ENCODE measurements around the gene SMOC2.
"Not testable (repeated sequence)": the region's sequence is repeated elsewhere in the genome, so short reads cannot be mapped to it uniquely, and the experiment has no call there.

SMOC2 gene

GRCh38 chr6:168546151-168546550 lies 105.2 kb downstream of the SMOC2 start:
- no peak for DNase-seq

DNA sequence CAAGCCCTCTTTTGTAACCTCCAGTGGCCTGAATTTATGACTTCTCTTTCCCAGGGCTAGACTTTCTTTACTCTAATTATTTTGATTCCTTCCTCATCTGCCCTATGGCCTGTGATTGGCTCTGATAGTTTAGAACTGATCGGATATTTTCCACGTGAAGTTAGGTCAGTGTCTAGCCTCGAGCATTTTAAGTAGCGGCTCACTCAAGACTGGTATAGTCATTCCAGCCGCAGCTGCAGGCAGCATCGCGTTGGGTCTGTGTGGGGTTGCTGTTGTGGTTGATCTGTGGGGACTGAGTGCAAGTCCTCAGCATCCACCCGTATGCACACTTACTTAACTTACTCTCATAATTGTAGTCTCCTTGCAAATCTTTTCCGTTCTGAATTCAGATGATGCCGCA lies 105.7 kb downstream of the SMOC2 start:
- no peak for DNase-seq

GRCh38 chr6:168550326-168550725 lies 109.3 kb downstream of the SMOC2 start:
- DNase-seq = no peak

- no peak for DNase-seq
Observed at GRCh38 chr6:168554472-168554871, 113.5 kb downstream of the SMOC2 start.

DNA sequence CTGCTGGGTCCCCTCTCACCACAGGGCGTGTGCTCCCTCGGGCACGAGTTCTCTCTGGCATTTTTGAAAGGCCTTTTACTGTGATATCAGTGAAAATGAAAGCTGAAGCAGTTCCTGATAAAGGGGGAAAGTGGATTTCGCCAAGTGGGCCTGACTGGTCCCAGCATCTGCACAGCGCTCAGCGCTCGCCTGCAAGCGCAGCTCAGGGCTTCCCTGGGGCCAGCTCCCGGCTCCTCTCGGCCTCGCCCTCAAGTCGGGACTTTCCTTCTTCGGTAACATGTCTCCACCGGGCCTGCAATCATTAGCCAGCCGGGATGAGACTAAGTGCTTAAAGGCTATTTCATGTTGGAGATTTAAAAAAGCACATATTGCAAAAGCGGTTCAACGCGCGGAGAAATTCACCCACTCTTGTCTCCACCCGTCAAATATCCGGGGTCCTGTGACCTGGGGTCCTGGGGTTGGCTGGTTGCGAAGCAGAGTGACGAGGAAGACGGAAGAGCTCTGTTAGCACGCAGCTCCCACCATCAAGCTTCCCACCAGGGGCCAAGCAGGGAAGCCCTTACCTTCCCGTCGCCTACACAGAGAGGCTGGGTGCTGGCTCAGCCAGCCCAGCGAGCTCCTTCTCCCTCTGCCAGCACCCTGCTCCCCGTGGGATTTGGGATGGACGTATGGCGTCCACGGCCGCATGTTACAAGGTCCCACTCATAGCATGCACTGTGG lies 114.1 kb downstream of the SMOC2 start:
- DNase-seq = no peak

GRCh38 chr6:168555618-168556273 lies 114.8 kb downstream of the SMOC2 start:
- no peak for DNase-seq

DNA sequence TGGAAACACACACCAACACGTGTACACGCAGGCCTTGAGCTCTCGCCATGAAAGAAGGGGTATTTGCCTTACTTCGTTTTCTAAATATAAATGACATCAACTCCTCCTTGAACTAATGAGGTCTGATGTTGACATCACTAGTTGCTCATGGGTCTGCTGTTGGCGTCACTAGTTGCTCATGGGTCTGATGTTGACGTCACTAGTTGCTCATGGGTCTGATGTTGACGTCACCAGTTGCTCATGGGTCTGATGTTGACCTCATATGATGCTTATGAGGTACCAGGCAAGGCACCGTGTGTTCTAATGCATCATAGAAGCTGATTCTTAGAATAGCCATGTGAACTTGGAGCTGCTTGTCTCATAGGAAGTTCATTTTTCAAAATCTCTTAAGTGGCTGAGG lies 116.5 kb downstream of the SMOC2 start:
- no peak for DNase-seq

DNA sequence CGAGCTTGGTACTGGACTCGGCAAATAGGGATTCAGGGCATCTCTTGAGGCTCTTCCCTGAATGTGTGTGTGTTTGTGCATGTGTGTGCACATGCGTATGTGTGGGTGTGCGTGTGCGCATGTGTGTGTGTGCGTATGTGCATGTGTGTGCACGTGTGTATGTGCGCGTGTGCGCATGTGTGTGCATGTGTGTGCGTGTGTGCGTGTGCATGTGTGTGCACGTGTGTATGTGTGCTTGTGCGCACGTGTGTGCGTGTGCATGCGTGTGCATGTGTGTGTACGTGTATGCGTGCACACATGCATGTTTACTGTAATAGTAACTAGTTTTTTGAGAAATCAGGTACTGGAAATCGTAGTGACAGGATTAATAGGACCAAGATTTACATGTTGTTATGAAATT lies 117.7 kb downstream of the SMOC2 start:
- no peak for DNase-seq

DNA sequence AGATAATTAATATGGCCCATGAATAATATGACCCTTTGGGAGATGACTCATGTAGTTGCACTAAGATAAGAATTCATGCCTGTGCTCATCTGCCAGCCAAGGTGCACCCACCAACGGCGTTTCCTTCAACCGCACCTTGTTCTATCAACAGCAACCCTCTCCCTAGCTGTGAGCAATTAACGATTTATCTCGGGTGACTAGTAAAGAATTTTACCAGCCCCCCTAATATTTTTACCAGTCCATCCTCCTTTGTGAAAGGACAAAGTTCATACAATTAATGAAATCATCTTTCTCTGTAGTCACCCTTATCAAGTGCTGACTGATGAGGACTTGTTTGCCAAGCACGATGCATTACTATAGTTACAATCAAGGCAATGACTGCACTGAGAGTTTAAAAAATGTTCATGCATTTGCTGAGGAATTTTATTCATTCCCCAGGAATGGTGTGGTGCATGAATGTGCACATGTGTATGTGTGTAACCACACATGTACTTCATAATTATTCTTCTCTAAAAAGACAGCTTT lies 118.7 kb downstream of the SMOC2 start:
- DNase-seq = no peak

- no peak for DNase-seq
Observed at GRCh38 chr6:168560126-168560525, 119.1 kb downstream of the SMOC2 start.

GRCh38 chr6:168562576-168563151 lies 121.7 kb downstream of the SMOC2 start:
- DNase-seq = no peak

DNA sequence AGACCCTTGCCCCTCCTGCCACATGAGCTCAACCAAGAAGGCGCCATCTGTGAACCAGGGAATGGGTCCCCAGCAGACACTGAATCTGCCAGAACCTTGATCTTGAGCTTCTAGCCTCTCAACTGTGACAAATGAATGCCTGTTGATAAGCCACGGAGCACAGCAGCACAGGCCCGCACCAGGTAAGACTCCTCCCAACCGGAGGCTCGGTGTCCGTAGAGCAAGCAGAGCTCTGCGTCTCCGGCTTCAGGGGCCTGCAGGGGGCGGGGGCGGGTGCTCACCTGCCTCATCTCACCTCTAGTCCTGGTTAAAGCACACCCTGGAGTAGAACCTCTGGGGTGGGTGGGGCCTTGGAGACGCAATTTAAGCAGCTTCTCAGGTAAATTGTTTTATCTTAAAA lies 122.7 kb downstream of the SMOC2 start:
- DNase-seq = no peak

GRCh38 chr6:168565112-168565511 lies 124.1 kb downstream of the SMOC2 start:
- DNase-seq = no peak

GRCh38 chr6:168570211-168570610 lies 129.2 kb downstream of the SMOC2 start:
- no peak for DNase-seq

- no peak for DNase-seq
Observed at GRCh38 chr6:168571268-168571667, 130.3 kb downstream of the SMOC2 start.

DNA sequence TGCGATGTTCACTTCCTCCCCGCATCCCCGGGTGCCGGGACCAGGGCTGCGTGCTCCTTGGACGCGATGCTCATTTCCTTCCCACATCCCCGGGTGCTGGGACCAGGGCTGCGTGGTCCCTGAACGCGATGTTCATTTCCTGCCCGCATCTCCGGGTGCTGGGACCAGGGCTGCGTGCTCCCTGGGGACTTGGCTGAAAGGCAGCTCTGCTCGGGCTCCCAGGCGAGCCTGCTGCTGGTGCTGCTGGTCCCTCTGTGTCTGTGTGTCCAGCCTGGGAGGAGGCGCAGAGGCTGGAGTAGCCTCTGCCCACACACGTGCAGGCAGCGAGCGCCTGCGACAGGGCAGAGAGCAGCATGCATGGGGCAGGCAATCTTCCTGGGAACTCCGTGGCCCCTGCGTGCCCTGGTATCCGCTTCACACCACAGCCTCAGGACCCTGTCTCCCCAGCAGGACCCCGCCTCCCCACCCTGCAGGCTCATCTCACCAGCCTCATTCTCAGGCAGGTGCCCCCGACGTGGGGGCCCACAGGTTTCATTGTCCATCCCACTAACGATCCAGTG lies 132.4 kb downstream of the SMOC2 start:
- DNase-seq = not testable (repeated sequence)

- no peak for DNase-seq
Observed at GRCh38 chr6:168574075-168574698, 133.2 kb downstream of the SMOC2 start.

DNA sequence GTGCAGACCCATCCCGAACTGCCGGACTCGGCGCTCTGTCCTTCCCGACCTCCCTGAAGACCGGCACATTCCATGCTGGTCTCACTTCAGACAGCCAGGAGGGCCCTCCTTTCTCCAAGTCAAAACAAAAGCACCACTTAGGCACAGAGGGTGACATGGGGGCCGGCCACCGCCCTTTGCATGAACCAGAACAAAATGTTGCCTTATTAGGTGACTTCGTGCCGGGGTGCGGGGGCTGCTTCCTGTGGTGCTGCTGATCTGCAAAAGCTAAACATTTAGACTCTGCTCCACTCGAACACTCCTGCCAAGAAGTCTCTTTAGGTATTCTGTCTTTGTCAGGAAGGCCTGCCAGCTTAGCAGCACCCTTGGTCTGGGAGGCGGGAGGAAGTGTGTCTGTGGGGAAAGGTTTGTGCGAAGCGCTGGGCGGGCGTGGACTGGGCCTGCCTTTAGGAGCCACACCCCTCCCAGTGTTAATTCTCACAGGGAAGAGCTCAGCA lies 133.8 kb downstream of the SMOC2 start:
- DNase-seq = no peak

GRCh38 chr6:168575346-168576098 lies 134.5 kb downstream of the SMOC2 start:
- no peak for DNase-seq

GRCh38 chr6:168576388-168576787 lies 135.4 kb downstream of the SMOC2 start:
- no peak for DNase-seq

GRCh38 chr6:168577496-168577895 lies 136.5 kb downstream of the SMOC2 start:
- no peak for DNase-seq

DNA sequence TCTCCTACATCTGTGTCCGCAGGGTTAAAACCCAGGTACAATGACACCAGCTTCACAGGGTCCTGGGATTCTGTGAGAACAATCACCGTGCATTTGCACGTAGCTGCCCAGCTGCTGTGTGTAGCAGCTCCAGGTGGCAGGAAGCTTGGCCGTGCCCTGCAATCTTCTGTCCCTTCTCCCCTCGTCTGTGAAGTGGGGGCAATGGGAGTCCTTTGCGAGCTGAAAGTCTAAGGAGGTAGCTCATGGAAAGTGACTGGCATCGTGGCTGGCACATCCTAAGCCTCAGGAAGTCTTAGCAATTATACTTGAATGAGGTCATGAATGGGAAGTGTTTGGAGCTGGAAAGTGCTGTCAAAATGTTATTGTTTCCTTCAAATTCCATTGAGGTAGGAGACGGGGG lies 137.1 kb downstream of the SMOC2 start:
- no peak for DNase-seq
